Epithelial cell of proximal tubule (primary cell): ENCODE results near the gene MYL9. TPM values are rescaled to one million over a fixed set of nuclear protein-coding genes. Genes with fewer than 3 reads are reported as not detected.
A peak's percentile ranks its signal among the peaks of the same experiment; 100 is the strongest.

Experiments
- DNase-seq: peaks from one replicate; pipeline ENCODE4 v3.0.0-alpha.2; 2011; ENCODE audit warnings: low read depth
- H3K4me3 ChIP-seq: 2 replicates; pipeline ENCODE4 v1.5.1; 2011; ENCODE audit warnings: low read depth, mild to moderate bottlenecking, low read length
- total RNA-seq: library from RNA; depleted of rRNA; stranded (reverse); fragments of >200 nt; gene quantifications from 2 replicates; pipeline ENCODE4 v1.2.3, GENCODE V29; 2015
- TF ChIP-seq, protein P1 (sequence below): conservative IDR thresholded peaks from 2 replicates; pipeline ENCODE4 v1.5.1; 2012; ENCODE audit warnings: low read depth, mild to moderate bottlenecking, low read length

Gene MYL9
- total RNA-seq, 1 donor from 2014 or later = 31.7 TPM

DNA sequence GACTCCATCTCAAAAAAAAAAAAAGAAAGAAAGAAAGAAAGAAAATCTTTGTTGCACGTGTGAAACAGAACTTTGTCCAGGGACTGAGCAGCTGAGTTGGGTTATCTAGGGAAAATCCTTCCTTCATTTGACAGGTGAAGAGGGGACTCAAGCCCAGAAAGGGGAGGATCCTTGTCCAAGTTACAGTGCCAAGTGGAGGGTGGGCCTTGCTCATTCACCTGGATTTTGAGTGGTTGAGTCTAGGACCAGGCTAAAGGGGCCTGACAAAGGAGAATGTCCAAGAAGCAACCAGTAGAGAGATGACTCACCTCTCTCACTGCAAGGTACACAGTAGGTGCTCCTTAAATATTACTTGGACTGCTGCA is 34.7 kb downstream of the MYL9 start:
- TF ChIP-seq, protein P1, sequence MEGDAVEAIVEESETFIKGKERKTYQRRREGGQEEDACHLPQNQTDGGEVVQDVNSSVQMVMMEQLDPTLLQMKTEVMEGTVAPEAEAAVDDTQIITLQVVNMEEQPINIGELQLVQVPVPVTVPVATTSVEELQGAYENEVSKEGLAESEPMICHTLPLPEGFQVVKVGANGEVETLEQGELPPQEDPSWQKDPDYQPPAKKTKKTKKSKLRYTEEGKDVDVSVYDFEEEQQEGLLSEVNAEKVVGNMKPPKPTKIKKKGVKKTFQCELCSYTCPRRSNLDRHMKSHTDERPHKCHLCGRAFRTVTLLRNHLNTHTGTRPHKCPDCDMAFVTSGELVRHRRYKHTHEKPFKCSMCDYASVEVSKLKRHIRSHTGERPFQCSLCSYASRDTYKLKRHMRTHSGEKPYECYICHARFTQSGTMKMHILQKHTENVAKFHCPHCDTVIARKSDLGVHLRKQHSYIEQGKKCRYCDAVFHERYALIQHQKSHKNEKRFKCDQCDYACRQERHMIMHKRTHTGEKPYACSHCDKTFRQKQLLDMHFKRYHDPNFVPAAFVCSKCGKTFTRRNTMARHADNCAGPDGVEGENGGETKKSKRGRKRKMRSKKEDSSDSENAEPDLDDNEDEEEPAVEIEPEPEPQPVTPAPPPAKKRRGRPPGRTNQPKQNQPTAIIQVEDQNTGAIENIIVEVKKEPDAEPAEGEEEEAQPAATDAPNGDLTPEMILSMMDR = no peak
- no peak for DNase-seq
- no peak overlapping the region for H3K4me3 ChIP-seq

DNA sequence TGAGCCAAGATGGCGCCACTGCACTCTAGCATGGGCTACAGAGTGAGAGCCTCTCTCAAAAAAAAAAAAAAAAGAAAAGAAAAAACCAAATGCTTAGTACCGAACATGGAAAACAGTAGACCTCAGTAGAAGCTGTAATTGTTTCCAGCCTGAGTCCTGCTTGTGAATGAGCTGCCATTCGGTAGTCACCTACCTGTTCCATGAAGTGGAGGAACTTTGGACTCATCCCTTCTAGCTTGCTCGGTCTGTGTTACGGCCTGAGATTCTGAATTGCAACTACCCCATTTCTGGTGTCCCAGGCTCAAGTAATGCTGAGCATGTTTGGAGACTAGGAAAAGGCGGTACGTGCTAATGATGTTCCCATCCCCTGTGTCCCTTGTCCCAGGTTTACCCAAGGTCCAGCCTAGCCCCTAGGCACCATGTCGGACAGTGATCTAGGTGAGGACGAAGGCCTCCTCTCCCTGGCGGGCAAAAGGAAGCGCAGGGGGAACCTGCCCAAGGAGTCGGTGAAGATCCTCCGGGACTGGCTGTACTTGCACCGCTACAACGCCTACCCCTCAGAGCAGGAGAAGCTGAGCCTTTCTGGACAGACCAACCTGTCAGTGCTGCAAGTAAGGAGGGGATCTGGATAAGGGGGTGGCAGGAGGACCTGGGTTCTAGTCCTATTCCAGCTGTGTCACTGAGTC is 37.2 kb downstream of the MYL9 start:
- TF ChIP-seq, protein P1 = no peak

DNA sequence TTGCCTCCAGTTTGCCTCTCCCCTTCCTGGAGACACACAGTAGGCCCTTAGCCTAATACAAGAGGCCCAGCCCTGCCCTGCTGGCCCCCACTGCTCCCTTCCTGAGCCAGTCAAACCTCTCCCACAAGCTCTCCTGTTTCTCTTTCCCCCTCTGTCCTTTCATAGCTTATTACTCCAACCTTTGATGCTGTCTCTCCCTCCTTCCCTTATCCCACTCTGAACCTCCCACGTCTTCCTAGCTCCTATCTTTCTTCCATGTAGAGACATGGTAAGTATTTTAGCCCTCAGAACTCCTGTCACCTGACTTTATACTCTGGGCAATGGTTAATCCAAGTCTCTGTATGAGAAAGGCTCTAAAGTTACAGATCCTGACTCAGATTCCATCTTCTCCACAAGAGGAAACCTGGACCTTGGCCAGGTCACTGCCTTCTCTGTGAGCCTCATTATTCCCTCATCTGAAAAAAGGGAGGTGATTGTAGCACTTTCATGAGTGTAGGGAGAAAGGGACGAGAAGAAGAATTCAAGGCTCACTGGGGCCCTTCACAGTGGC is 38.8 kb downstream of the MYL9 start:
- TF ChIP-seq, protein P1 = no peak
- DNase-seq = peak; percentile 75

More for the DNA sequence above, 37.2 kb downstream of the MYL9 start:
- no peak for DNase-seq
- H3K4me3 ChIP-seq = no peak overlapping the region

DNA sequence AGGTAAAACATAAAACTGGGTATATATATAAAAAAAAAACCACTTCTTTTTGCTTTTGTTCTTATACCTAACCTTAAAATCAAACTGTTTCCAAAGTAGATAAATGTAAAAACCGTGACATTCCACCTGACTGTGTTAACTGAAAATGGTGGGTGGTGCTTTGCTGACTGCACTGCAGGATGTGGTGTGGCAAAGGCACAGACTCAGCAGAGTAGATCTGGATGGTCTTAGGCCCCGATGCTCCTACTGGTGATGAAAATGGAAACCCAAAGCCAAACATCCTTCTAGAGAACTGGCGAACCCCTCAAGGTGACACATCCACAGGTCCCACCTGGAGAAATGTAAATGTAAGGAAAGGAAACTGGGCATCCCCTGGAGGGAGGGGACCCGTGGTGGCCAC is 41.0 kb downstream of the MYL9 start:
- no peak overlapping the region for H3K4me3 ChIP-seq
- DNase-seq = no peak
- TF ChIP-seq, protein P1 = no peak

More for the DNA sequence above, 38.8 kb downstream of the MYL9 start:
- H3K4me3 ChIP-seq = no peak overlapping the region

DNA sequence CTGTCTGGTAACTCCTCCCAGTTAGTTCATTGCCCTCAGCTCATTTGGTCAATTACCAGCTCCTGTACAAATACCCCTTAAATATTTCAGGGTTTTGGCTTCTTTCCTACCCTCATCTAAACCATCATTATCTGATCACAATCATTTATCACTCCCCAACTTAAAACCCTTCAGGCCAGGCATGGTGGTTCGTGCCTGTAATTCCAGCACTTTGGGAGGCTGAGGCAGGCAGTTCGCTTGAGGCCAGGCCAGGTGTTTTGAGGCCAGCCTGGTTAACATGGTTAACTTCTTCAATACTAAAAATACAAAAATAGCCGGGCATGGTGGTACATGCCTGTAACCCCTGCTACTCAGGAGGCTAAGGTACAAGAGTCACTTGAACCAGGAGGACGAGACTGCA is 41.5 kb downstream of the MYL9 start:
- TF ChIP-seq, protein P1 = no peak
- H3K4me3 ChIP-seq = no peak overlapping the region
- no peak for DNase-seq

DNA sequence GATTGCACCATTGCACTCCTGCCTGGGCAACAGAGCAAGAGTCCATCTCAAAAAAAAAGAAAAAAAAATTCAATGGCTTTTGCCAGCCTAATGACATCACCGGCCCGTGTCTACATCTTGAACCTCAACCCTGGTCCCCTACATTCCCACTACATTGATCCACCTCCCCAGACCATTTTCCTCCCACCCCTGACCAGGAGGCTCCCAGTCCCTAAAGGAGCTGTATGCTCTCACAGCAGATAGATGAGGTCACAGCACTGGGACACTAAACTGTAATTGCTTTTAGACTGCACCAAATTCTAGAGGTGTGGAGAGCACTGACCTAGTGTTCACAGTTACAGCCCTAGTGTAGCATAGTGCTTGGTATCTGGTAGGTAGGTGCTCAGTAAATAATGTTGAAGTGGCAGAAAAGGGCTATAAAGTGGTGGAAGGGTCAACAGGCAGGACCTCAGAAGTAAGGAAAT is 42.7 kb downstream of the MYL9 start:
- H3K4me3 ChIP-seq = no peak overlapping the region
- no peak for DNase-seq
- TF ChIP-seq, protein P1 = no peak
